Uterus (tissue), 2 donors: ENCODE data around the gene SMIM38.

Source experiments
- POLR2A ChIP-seq, 2 donors: fragments of 450-650 bp; IDR thresholded peaks; one replicate each; pipeline ENCODE4 v1.6.1; 2016; ENCODE audit warnings: antibody characterized with exemption in 2 of 2, mild to moderate bottlenecking in 1 of 2, moderate library complexity in 1 of 2
- TF ChIP-seq, protein P1 (sequence below), 4 experiments: fragments of 200-600 bp in 2 of 4; fragments of 450-650 bp in 2 of 4; sonication (generic) in 2 of 4; IDR thresholded peaks; one replicate each; pipeline ENCODE4 v1.5.1; 2016 to 2019; ENCODE audit warnings: antibody characterized with exemption in 4 of 4, mild to moderate bottlenecking in 2 of 4, moderate library complexity in 1 of 4

DNA sequence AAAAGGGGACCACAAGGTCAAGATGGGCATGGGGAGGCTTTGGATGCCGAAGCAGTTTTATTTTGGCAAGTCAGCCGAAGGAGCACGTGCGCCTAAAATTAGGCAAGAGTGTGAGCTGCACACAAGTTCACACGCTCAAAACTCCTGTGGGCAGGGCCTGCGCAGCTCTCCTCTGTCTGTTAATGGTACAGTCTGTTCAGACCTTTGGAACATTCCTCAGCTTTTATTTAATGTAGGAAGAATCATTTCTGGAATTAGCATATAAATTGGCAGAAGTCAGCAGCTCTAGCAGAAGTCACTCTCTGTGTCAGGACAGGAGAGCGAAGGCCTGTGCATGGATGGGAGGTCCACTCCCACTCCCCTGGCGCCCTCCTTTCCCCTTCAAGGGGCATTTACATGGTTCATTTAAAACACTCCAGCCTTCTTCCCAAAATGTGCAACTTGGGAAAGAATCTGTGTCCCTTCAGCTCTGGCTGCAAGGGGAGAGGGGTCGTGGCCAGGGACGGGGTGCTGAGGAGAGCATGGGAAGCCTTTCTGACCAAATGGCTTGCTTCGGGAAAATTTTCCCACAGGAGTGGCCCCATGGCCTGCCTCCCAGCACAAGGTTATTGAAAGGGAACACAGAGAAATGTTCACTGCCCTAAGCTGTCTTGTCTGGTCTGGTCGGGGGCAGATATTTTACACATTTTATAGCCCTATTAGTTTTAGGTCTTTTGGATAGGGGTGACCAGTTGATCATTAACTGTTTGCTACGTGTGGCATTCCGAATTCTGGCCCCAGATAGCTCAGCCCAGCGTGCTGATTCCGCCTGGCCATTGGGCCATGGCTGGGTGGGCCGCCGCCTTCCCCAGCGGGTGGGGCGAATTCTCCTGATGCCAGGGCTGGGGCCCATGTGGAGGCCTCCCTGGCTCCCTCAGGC is 43.9 kb upstream of the SMIM38 start:
- no peak for TF ChIP-seq POLR2A (IDR thresholded peaks at IDR 0.05)
- TF ChIP-seq, protein P1, sequence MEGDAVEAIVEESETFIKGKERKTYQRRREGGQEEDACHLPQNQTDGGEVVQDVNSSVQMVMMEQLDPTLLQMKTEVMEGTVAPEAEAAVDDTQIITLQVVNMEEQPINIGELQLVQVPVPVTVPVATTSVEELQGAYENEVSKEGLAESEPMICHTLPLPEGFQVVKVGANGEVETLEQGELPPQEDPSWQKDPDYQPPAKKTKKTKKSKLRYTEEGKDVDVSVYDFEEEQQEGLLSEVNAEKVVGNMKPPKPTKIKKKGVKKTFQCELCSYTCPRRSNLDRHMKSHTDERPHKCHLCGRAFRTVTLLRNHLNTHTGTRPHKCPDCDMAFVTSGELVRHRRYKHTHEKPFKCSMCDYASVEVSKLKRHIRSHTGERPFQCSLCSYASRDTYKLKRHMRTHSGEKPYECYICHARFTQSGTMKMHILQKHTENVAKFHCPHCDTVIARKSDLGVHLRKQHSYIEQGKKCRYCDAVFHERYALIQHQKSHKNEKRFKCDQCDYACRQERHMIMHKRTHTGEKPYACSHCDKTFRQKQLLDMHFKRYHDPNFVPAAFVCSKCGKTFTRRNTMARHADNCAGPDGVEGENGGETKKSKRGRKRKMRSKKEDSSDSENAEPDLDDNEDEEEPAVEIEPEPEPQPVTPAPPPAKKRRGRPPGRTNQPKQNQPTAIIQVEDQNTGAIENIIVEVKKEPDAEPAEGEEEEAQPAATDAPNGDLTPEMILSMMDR (IDR thresholded peaks at IDR 0.05), result no peak
